Loucy (cell line): ENCODE results near the gene C19orf12.
"Not testable (repeated sequence)": the region's sequence is repeated elsewhere in the genome, so short reads cannot be mapped to it uniquely, and the experiment has no call there.

Experiments used
- CTCF ChIP-seq: fragments of 200-600 bp; sonication (generic); conservative IDR thresholded peaks from 2 replicates; pipeline ENCODE4 v1.5.1; 2014; ENCODE audit warnings: mild to moderate bottlenecking, antibody characterized with exemption, low read length
- EZH2phosphoT487 ChIP-seq: fragments of 200-600 bp; IDR thresholded peaks from 2 replicates; pipeline ENCODE4 v1.6.1; 2018; ENCODE audit warnings: antibody characterized with exemption, mild to moderate bottlenecking, moderate library complexity, borderline replicate concordance

DNA sequence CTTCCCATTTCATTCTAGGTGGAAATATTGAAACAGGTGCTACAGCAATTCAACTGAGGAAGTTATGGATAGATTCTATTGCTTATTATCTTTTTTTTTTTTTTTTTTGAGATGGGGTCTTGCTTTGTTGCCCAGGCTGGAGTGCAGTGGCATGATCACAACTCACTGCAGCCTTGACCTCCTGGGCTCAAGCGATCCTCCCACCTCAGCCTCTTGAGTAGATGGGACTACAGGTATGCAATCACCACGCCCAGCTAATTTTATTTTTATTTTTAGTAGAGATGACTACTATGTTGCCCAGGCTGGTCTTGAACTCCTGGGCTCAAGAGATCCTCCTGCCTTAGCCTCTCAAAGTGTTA is 5.6 kb downstream of the C19orf12 start:
- not testable (repeated sequence) for TF ChIP-seq CTCF, EZH2phosphoT487
